Stimulated activated CD8-positive, alpha-beta memory T cell treated with anti-CD3 and anti-CD28 coated beads, Interleukin-12 subunit alpha, Interleukin-12 subunit beta, amount 100 ng/mL, for 24 hours (primary cell): ENCODE measurements around the gene ADAMTS13.
"Not testable (repeated sequence)": the region's sequence is repeated elsewhere in the genome, so short reads cannot be mapped to it uniquely, and the experiment has no call there.

Experiments used
- DNase-seq: peaks from one replicate; pipeline ENCODE4 v3.0.0-alpha.2; 2020; ENCODE audit errors: extremely low read depth

The ADAMTS13 gene

GRCh38 chr9:133425049-133425632 lies 3.0 kb downstream of the ADAMTS13 start:
- DNase-seq, result no peak

- DNase-seq, result no peak
Observed at GRCh38 chr9:133426011-133426410, 3.8 kb downstream of the ADAMTS13 start.

GRCh38 chr9:133427658-133428348 lies 5.6 kb downstream of the ADAMTS13 start:
- no peak for DNase-seq

GRCh38 chr9:133428617-133429101 lies 6.5 kb downstream of the ADAMTS13 start:
- no peak for DNase-seq

GRCh38 chr9:133429214-133429613 lies 7.0 kb downstream of the ADAMTS13 start:
- DNase-seq, result no peak

GRCh38 chr9:133429641-133430161 lies 7.5 kb downstream of the ADAMTS13 start:
- DNase-seq, result no peak

- DNase-seq, result no peak
Observed at GRCh38 chr9:133430244-133430643, 8.1 kb downstream of the ADAMTS13 start.

GRCh38 chr9:133433351-133433843 lies 11.2 kb downstream of the ADAMTS13 start:
- DNase-seq, result no peak

- no peak for DNase-seq
Observed at GRCh38 chr9:133436681-133437080, 14.5 kb downstream of the ADAMTS13 start.

GRCh38 chr9:133437753-133438531 lies 15.8 kb downstream of the ADAMTS13 start:
- DNase-seq, result no peak

- no peak for DNase-seq
Observed at GRCh38 chr9:133439337-133439736, 17.2 kb downstream of the ADAMTS13 start.

- no peak for DNase-seq
Observed at GRCh38 chr9:133440874-133441273, 18.7 kb downstream of the ADAMTS13 start.

GRCh38 chr9:133441571-133441970 lies 19.4 kb downstream of the ADAMTS13 start:
- DNase-seq, result no peak

GRCh38 chr9:133443248-133443647 lies 21.1 kb downstream of the ADAMTS13 start:
- DNase-seq, result no peak

- no peak for DNase-seq
Observed at GRCh38 chr9:133443982-133444381, 21.8 kb downstream of the ADAMTS13 start.

GRCh38 chr9:133445293-133445969 lies 23.3 kb downstream of the ADAMTS13 start:
- DNase-seq, result no peak

- no peak for DNase-seq
Observed at GRCh38 chr9:133448487-133448972, 26.4 kb downstream of the ADAMTS13 start.

- no peak for DNase-seq
Observed at GRCh38 chr9:133449760-133450159, 27.6 kb downstream of the ADAMTS13 start.

GRCh38 chr9:133451865-133452264 lies 29.7 kb downstream of the ADAMTS13 start:
- DNase-seq, result not testable (repeated sequence)

- no peak for DNase-seq
Observed at GRCh38 chr9:133452562-133452961, 30.4 kb downstream of the ADAMTS13 start.

- no peak for DNase-seq
Observed at GRCh38 chr9:133453651-133454050, 31.5 kb downstream of the ADAMTS13 start.

- no peak for DNase-seq
Observed at GRCh38 chr9:133454325-133454724, 32.2 kb downstream of the ADAMTS13 start.
